K562 (cell line): ENCODE data around the gene MITF. TPM values are rescaled to one million over a fixed set of nuclear protein-coding genes. Genes with fewer than 3 reads are reported as not detected.
A peak's percentile ranks its signal among the peaks of the same experiment; 100 is the strongest.

Experiments
- ATAC-seq: fragments of 200-7000 bp; cut with Tn5 transposase; 3 replicates; pipeline ENCODE4 v1.9.1; 2020; ENCODE audit warnings: moderate library complexity
- BruUV-seq: library from RNA; stranded (reverse); fragments of 400-500 nt; replicated peaks from 2 replicates; lab custom pipeline; 2021; lab: Mats Ljungman, UMichigan
- CTCF ChIA-PET: fragments of 300-600 bp; formaldehyde crosslinking; extraction: SDS; loops from one replicate; lab custom pipeline; 2021; ENCODE audit warnings: low intra/inter-chr PET ratio; lab: Yijun Ruan, JAX
- POLR2A ChIA-PET: fragments of 300-600, 350-650 bp; sonication (Branson Sonifier 250); formaldehyde crosslinking; extraction: SDS; loops from one replicate; lab custom pipeline; 2021; ENCODE audit warnings: antibody characterized with exemption, inconsistent platforms; lab: Yijun Ruan, JAX
- DNase-seq, 4 experiments: peaks; one replicate each; pipeline versions ENCODE4 v3.0.0 to v3.0.0-alpha.2; 2011 to 2018; ENCODE audit warnings: low spot score in 3 of 4, mixed read lengths in 3 of 4; ENCODE audit errors: extremely low read depth in 1 of 4
- FAIRE-seq: peaks from 2 replicates; lab custom pipeline; 2011; peaks lifted over from hg19 to GRCh38; lab: Jason Lieb, UNC
- H2AFZ ChIP-seq: 2 replicates; pipeline ENCODE4 v1.6.0; 2011; ENCODE audit warnings: low read depth, low read length, control low read depth, inconsistent platforms
- H3K27ac ChIP-seq: fragments of 200-600 bp; 3 replicates; pipeline ENCODE4 v1.8.0; 2011; ENCODE audit warnings: low read depth, mild to moderate bottlenecking, control low read depth, inconsistent platforms, low read length, moderate library complexity, mixed read lengths; ENCODE audit errors: extremely low read depth
- H3K27me3 ChIP-seq, 2 experiments: fragments of 300-600 bp in 1 of 2; 2 replicates in 1 of 2; 3 replicates in 1 of 2; pipeline versions ENCODE4 v1.6.0 to v1.8.0; 2011; ENCODE audit warnings: inconsistent platforms in 2 of 2, low read length in 2 of 2, mild to moderate bottlenecking in 1 of 2, mixed read lengths in 1 of 2, moderate library complexity in 1 of 2; ENCODE audit not compliant: control insufficient read depth in 2 of 2, insufficient read depth in 2 of 2
- H3K36me3 ChIP-seq: fragments of 300-600 bp; 3 replicates; pipeline ENCODE4 v1.8.0; 2011; ENCODE audit warnings: mild to moderate bottlenecking, low read length, inconsistent platforms; ENCODE audit not compliant: control insufficient read depth, insufficient read depth
- H3K4me1 ChIP-seq, 2 experiments: fragments of 200-600 bp in 1 of 2; replicated peaks in 1 of 2; 2 replicates in 1 of 2; 3 replicates in 1 of 2; pipeline versions ENCODE4 v1.5.1 to v1.8.0; 2011; ENCODE audit warnings: inconsistent platforms in 2 of 2, low read length in 2 of 2, mild to moderate bottlenecking in 1 of 2, mixed read lengths in 1 of 2, moderate library complexity in 1 of 2; ENCODE audit not compliant: control insufficient read depth in 2 of 2, insufficient read depth in 2 of 2
- H3K4me2 ChIP-seq: 2 replicates; pipeline ENCODE4 v1.6.1; 2011; ENCODE audit warnings: low read length, control low read depth, inconsistent platforms, mixed read lengths; ENCODE audit not compliant: insufficient read depth
- H3K4me3 ChIP-seq: fragments of 200-600 bp; sonication (generic), shearing (Covaris generic); 2 replicates; pipeline ENCODE4 v1.5.1; 2016; ENCODE audit warnings: control low read depth, inconsistent platforms
- H3K79me2 ChIP-seq: fragments of 200-600 bp; 3 replicates; pipeline ENCODE4 v1.8.0; 2011; ENCODE audit warnings: low read length, inconsistent platforms; ENCODE audit not compliant: control insufficient read depth, insufficient read depth
- H3K9ac ChIP-seq, 2 experiments: 2 replicates each; pipeline versions ENCODE4 v1.6.0 to v1.6.1; 2011; ENCODE audit warnings: low read depth in 2 of 2, low read length in 2 of 2, control low read depth in 1 of 2, inconsistent platforms in 1 of 2, mild to moderate bottlenecking in 1 of 2, mixed read lengths in 1 of 2; ENCODE audit not compliant: insufficient read depth in 1 of 2
- H3K9me1 ChIP-seq: one replicate; pipeline ENCODE4 v1.6.0; 2011; ENCODE audit warnings: inconsistent platforms, mild to moderate bottlenecking, low read length, moderate library complexity; ENCODE audit not compliant: control insufficient read depth, insufficient read depth
- H3K9me3 ChIP-seq: replicated peaks from 2 replicates; pipeline ENCODE4 v1.5.1; 2011; ENCODE audit warnings: low read depth, low read length, inconsistent platforms; ENCODE audit not compliant: control insufficient read depth, insufficient read depth
- H4K20me1 ChIP-seq: replicated peaks from 2 replicates; pipeline ENCODE4 v1.6.1; 2011; ENCODE audit warnings: low read length, inconsistent platforms, mixed read lengths; ENCODE audit not compliant: control insufficient read depth, insufficient read depth
- ASH1L ChIP-seq: fragments of 450-650 bp; IDR thresholded peaks from 2 replicates; pipeline ENCODE4 v1.6.1; 2018; ENCODE audit warnings: borderline replicate concordance, mild to moderate bottlenecking, low read depth; ENCODE audit not compliant: partially characterized antibody
- CEBPB ChIP-seq: fragments of 450-650 bp; IDR thresholded peaks from 2 replicates; pipeline ENCODE4 v1.6.1; 2016; ENCODE audit warnings: missing genetic modification characterization, missing compliant biosample characterization
- EHMT2 ChIP-seq: fragments of 450-650 bp; IDR thresholded peaks from 2 replicates; pipeline ENCODE4 v1.6.1; 2018; ENCODE audit warnings: antibody characterized with exemption
- FIP1L1 ChIP-seq: fragments of 200-400 bp; formaldehyde crosslinking; IDR thresholded peaks from 2 replicates; pipeline ENCODE4 v1.6.1; 2018; ENCODE audit warnings: mild to moderate bottlenecking, low read depth, low read length; ENCODE audit not compliant: poor library complexity, severe bottlenecking
- FOXP1 ChIP-seq: sonication (generic); formaldehyde crosslinking; IDR thresholded peaks from 2 replicates; pipeline ENCODE4 v1.8.0; 2022; ENCODE audit warnings: mild to moderate bottlenecking, missing genetic modification reagents
- MEF2D ChIP-seq: conservative IDR thresholded peaks from 2 replicates; pipeline ENCODE4 v1.6.1; 2016; ENCODE audit warnings: low read depth, missing genetic modification characterization, missing compliant biosample characterization
- MYC ChIP-seq, 2 experiments: fragments of 250-450 bp in 1 of 2; sonication (Bioruptor Pico) in 1 of 2; IDR thresholded peaks; 2 replicates each; pipeline versions ENCODE4 v1.5.1 to v1.6.1; 2012 to 2021; ENCODE audit warnings: low read depth in 2 of 2, borderline replicate concordance in 1 of 2, improper control_type of control experiment in 1 of 2, low read length in 1 of 2, mild to moderate bottlenecking in 1 of 2, moderate library complexity in 1 of 2
- SOX6 ChIP-seq: fragments of 450-650 bp; IDR thresholded peaks from 2 replicates; pipeline ENCODE4 v1.6.1; 2014; ENCODE audit warnings: mild to moderate bottlenecking
- WGBS: fragments of 100-300 bp; shearing (Covaris generic); methylation state at CpG from one replicate; pipeline ENCODE4 v1.1.6; 2016; ENCODE audit warnings: low coverage, mixed read lengths; ENCODE audit not compliant: insufficient coverage; ENCODE audit errors: missing lambda C conversion rate; 5-methylcytosine and 5-hydroxymethylcytosine counted together
- in situ Hi-C: fragments of 300-500 bp; cut with MboI; formaldehyde crosslinking; loops from 4 replicates; pipeline ENCODE4 v1.15.0; 2018; ENCODE audit warnings: inconsistent platforms, mixed read lengths
- intact Hi-C: fragments of 100-400 bp; cut with micrococcal nuclease; formaldehyde crosslinking; loops from 2 replicates; pipeline ENCODE4 v1.14.2; 2022
- polyA plus RNA-seq, 8 experiments: library from polyadenylated mRNA; depleted of rRNA in 4 of 8; stranded (reverse) in 5 of 8; unstranded in 3 of 8; fragments of >200 nt; fragmentation: Nextera tagmentation in 2 of 8; fragmentation: Illumina TruSeq in 1 of 8; extraction: Ambion mirVana in 2 of 8; extraction: Trizol in 1 of 8; gene quantifications; 2 replicates each; pipeline versions ENCODE4 v1.2.1 to v1.2.3, GENCODE V29; 2011 to 2014; ENCODE audit warnings: inconsistent platforms in 1 of 8, missing spikeins in 1 of 8
- total RNA-seq, 7 experiments: library from RNA; depleted of rRNA in 6 of 7; stranded (reverse); fragments of >200 nt in 6 of 7; fragmentation: Illumina TruSeq in 2 of 7; extraction: Trizol in 2 of 7; gene quantifications; 2 replicates each; pipeline versions ENCODE4 v1.2.1 to v1.2.3, GENCODE V29; 2011 to 2021; ENCODE audit warnings: low replicate concordance in 1 of 7
- TF ChIP-seq, protein P1 (sequence below), 2 experiments: fragments of 450-650 bp; IDR thresholded peaks; 2 replicates each; pipeline ENCODE4 v1.6.1; 2016; ENCODE audit warnings: mild to moderate bottlenecking in 2 of 2, borderline replicate concordance in 1 of 2, low read depth in 1 of 2, moderate library complexity in 1 of 2
- TF ChIP-seq, protein P2 (sequence below): fragments of 450-650 bp; formaldehyde crosslinking; IDR thresholded peaks from 2 replicates; pipeline ENCODE4 v1.4.0; 2020; ENCODE audit warnings: mild to moderate bottlenecking, moderate library complexity

The MITF gene
- total and polyA plus RNA-seq, 9 of the 15 experiments (the other 6 are each of a cell fraction or from before 2014, with no cell fraction given) = 5.6 to 14.9 (median 11.1) TPM

GRCh38 chr3:70000563-70001081 lies 261.4 kb downstream of the MITF start:
- no peaks in the 10 kb centered on the region for H3K36me3 ChIP-seq
- no peaks in the 10 kb centered on the region for H3K9me1 ChIP-seq
- no peaks in the 10 kb centered on the region for H4K20me1 ChIP-seq
- H3K4me2 ChIP-seq = peak overlapping the region; percentile 85
- CTCF ChIA-PET = no interaction called here
- FAIRE-seq (no peak), DNase-seq (peak; percentile 17 to 50 (median 22)), ATAC-seq (peak; percentile 49)
- peak overlapping the region; percentile 82 for H2AFZ ChIP-seq
- no peaks in the 10 kb centered on the region; the same call in 1 of the 2 replicates for H3K9me3 ChIP-seq
- intact Hi-C loops = no loop called here
- no peaks in the 10 kb centered on the region for H3K27me3 ChIP-seq
- in situ Hi-C loops = no loop called here
- POLR2A ChIA-PET = interaction anchor here (0.6 to 1.1 kb wide), 4 partner anchors 28 to 1626 kb away, joined by 3 to 4 read pairs (median 3); no protein-coding TSS in a partner anchor
- BruUV-seq = no TSS peak
- WGBS = 0% methylated on average over 4 of the region's 4 CpGs
- peaks cover 0 to 5% of the 10 kb centered on the region in 2 experiments; a peak in 2 of 5 replicates for H3K4me1 ChIP-seq
- peak overlapping the region; percentile 53 for H3K4me3 ChIP-seq
- H3K79me2 ChIP-seq = no peaks in the 10 kb centered on the region
- peak overlapping the region; percentile 79 for H3K27ac ChIP-seq
- peak overlapping the region; percentile 63 to 75 for H3K9ac ChIP-seq
- TF ChIP-seq CEBPB (tag) (peak; percentile 86), EHMT2 (no peak), FIP1L1 (no peak), MEF2D (tag) (no peak), SOX6 (peak; percentile 34; the same call in 1 of the 2 replicates), ASH1L (no peak), FOXP1 (no peak), MYC (IDR thresholded peaks at IDR 0.05; ENCODE audit: low read depth, low read length) (peak; percentile 21; the same call in 1 of the 2 replicates), MYC (CRISPR knock-in tag; IDR thresholded peaks at IDR 0.05; ENCODE audit: borderline replicate concordance, low read depth) (no peak)
- TF ChIP-seq, protein P1, sequence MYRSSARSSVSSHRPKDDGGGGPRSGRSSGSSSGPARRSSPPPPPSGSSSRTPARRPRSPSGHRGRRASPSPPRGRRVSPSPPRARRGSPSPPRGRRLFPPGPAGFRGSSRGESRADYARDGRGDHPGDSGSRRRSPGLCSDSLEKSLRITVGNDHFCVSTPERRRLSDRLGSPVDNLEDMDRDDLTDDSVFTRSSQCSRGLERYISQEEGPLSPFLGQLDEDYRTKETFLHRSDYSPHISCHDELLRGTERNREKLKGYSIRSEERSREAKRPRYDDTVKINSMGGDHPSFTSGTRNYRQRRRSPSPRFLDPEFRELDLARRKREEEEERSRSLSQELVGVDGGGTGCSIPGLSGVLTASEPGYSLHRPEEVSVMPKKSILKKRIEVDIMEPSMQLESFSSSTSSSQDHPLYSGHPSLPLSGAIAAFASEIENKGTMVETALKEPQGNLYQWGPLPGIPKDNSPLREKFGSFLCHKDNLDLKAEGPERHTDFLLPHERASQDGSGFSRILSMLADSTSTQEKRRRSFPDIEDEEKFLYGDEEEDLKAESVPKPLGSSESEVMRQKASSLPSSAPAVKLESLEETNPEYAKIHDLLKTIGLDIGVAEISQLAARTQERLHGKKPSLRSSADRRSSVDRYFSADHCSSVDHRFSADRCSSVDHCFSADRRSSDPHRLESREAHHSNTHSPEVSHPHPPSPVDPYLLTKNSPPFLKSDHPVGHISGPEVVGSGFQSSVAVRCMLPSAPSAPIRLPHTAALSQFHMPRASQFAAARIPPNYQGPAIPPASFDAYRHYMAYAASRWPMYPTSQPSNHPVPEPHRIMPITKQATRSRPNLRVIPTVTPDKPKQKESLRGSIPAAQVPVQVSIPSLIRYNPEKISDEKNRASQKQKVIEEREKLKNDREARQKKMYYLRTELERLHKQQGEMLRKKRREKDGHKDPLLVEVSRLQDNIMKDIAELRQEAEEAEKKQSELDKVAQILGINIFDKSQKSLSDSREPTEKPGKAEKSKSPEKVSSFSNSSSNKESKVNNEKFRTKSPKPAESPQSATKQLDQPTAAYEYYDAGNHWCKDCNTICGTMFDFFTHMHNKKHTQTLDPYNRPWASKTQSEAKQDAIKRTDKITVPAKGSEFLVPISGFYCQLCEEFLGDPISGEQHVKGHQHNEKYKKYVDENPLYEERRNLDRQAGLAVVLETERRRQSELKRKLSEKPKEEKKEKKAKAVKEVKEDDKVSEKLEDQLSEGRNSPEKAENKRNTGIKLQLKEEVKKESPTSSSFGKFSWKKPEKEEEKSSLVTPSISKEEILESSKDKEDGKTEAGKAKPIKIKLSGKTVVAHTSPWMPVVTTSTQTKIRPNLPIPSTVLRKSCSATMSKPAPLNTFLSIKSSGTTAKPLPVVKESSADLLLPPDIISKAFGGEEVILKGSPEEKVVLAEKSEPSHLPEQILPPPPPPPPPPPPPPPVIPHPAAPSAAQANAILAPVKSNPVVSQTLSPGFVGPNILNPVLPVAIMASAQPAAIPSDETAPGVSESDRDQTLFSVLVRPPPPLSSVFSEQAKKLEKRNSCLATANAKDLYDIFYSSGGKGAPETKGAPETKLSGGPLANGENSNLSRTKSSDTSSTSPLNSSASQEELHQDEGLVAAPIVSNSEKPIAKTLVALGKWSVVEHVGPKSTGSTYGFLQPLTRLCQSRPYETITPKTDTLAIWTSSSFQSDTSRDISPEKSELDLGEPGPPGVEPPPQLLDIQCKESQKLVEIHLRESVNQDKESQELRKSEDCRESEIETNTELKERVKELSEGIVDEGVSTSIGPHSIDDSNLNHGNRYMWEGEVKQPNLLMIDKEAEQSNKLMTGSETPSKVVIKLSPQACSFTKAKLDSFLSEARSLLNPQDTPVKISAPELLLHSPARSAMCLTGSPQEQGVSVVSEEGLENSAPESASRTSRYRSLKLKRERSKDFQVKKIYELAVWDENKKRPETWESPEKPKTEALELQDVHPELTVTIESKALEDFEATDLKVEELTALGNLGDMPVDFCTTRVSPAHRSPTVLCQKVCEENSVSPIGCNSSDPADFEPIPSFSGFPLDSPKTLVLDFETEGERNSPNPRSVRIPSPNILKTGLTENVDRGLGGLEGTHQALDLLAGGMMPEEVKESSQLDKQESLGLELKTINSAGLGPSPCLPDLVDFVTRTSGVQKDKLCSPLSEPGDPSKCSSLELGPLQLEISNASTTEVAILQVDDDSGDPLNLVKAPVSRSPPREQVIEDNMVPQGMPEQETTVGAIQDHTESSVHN (IDR thresholded peaks at IDR 0.05; ENCODE audit: borderline replicate concordance in 1 of 2, low read depth in 1 of 2) = no peak
- TF ChIP-seq, protein P2, sequence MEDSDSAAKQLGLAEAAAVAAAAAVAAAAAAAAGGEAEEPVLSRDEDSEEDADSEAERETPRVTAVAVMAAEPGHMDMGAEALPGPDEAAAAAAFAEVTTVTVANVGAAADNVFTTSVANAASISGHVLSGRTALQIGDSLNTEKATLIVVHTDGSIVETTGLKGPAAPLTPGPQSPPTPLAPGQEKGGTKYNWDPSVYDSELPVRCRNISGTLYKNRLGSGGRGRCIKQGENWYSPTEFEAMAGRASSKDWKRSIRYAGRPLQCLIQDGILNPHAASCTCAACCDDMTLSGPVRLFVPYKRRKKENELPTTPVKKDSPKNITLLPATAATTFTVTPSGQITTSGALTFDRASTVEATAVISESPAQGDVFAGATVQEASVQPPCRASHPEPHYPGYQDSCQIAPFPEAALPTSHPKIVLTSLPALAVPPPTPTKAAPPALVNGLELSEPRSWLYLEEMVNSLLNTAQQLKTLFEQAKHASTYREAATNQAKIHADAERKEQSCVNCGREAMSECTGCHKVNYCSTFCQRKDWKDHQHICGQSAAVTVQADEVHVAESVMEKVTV (CRISPR knock-in tag) = no peak
